GM20431 (cell line): Measurements from ENCODE around the gene TNFSF15.

Experiments
- in situ Hi-C: fragments of 300-500 bp; cut with MseI, MboI; formaldehyde crosslinking; loops from one replicate; pipeline ENCODE4 v1.15.0; 2020; ENCODE audit warnings: low sequenced_read_pairs; ENCODE audit not compliant: unreplicated experiment

TNFSF15 gene

GRCh38 chr9:114826431-114826830, 20.6 kb upstream of the TNFSF15 start:
- in situ Hi-C loops: no loop called here

- in situ Hi-C loops: no loop called here
Observed at GRCh38 chr9:114825126-114825795, 19.4 kb upstream of the TNFSF15 start.

GRCh38 chr9:114824110-114824509, 18.3 kb upstream of the TNFSF15 start:
- in situ Hi-C loops: no loop called here

DNA sequence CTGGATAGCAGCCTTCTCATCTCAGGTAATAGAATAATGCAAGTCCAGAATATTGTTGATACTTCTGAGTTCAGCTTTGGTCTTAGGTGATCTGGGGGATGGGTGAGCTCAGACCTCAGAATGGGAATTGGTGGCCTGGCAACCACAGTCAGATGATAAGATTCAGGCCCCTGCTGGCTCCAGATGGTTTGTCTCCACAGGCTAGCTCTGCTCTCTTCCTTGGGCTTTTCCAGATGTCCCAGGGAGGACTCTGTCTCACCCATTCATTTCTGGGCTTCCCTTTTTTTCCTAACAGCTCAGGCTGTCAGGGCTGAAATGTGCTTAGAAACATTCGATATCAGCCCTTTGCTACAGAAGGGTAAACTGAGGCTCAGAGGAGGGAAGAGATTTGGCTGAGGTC, 17.6 kb upstream of the TNFSF15 start:
- in situ Hi-C loops: no loop called here

- in situ Hi-C loops: no loop called here
Observed at GRCh38 chr9:114822708-114823107, 16.9 kb upstream of the TNFSF15 start.

GRCh38 chr9:114820776-114821501, 15.1 kb upstream of the TNFSF15 start:
- in situ Hi-C loops: no loop called here

GRCh38 chr9:114818178-114818577, 12.3 kb upstream of the TNFSF15 start:
- in situ Hi-C loops: no loop called here

- in situ Hi-C loops: no loop called here
Observed at GRCh38 chr9:114813717-114814418, 8.0 kb upstream of the TNFSF15 start.

GRCh38 chr9:114811966-114812636, 6.3 kb upstream of the TNFSF15 start:
- in situ Hi-C loops: no loop called here

DNA sequence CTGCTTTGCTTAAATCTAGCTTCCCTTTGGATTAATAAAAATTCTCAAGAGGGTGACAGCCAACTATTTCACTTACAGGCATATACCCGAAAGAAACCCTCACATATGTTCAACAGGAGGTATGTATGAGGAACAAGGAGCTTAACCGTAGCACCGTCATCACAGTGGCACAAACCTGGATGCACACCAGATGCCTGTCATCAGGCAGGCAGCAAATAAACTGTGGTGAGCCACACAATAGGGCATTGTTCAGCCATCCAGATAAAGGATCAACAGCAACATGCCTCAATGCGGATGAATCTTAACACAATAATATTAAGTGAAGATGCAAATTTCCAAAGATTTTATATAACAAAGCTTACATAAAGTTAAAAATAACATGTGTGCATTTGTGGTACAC, 5.5 kb upstream of the TNFSF15 start:
- in situ Hi-C loops: no loop called here

DNA sequence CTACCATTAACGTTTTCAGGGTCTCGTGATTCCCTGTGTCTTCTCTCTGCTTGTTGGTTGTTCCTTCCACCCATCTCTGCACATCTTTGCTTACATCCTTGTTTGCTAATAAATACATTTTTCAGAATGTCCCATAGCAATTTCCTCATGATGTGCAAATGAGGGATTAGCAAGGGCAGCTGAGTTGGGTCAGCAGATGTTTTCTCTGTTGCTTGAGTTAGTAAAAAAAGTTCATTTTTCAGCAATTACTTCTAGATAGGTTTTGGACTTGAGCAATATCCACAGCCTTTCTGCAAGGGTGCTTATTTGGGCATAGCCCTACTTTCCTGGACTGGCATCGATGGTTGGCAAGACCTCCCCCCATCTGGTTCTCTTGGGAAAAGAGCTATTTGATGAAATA, 4.8 kb upstream of the TNFSF15 start:
- in situ Hi-C loops: no loop called here

- in situ Hi-C loops: no loop called here
Observed at GRCh38 chr9:114806526-114806900, 674 bp upstream of the TNFSF15 start.

- in situ Hi-C loops: no loop called here
Observed at GRCh38 chr9:114804505-114804904, 1.3 kb downstream of the TNFSF15 start.

- in situ Hi-C loops: no loop called here
Observed at GRCh38 chr9:114803479-114804265, 2.2 kb downstream of the TNFSF15 start.

DNA sequence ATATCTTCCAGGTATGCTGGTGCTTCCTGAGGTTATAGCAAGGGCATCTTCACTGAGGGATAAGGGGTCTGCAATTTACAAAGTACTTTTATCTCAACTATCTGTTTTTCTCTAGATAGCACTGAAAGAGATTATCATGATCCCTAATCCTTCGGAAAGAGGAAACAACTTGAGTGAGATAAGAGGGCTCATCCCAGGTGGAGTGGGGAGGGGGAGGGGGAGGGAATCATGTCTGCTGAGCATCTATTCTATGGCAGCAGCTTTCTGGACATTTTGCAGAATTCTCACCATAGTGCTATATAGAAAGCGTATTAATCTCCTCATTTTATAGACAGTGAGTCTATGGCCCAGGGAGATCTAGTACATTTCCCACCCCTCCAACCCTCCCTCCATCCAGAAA, 5.9 kb downstream of the TNFSF15 start:
- in situ Hi-C loops: no loop called here

DNA sequence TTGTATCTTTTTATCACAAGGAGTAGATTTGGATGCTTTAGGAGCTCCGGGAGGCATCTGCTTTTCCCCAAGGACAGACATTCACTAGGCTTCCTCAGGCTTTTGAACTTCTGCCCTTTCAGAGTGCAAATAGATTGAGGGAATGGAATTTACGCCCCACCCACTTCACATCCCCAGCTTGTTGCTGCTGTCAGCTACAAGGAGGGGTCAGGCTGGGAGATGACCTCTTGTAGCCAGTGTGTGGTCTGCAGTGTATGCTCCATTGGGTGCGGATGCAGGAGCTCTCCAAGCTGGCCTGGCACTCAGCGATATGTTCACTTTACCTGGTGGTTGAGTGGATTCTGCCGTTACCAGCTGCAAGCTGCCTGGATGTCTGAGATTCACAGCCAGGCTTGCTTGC, 6.4 kb downstream of the TNFSF15 start:
- in situ Hi-C loops: no loop called here

DNA sequence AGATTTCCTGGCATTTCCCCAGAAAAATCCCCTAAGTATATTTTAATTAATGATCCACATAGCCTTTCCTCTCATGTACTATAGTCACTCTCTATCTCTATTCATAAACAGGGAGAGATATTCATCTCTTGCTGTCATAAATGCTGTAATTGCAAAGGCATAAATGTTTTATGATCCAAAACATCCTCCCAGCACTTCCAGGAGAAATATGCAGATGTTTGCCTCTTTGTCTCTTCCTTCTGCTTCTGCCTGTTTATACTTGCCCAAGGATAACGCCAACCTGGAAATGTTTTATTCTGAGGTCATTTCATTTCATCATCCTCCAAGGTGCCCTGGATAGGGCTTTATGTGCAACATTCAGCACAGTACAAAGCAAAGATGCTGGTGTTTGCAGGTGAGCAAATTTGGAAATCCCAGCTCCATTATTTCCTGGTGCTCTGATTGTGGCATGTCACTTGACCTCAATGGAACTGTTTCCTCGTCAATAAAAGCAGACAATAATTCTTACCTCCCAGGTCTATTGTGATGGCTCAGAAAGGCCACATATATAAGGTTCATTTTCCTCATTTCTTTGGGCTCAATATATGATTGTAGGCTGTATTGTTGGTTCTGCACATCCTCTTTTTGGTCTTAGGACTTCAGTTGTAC, 6.9 kb downstream of the TNFSF15 start:
- in situ Hi-C loops: no loop called here

DNA sequence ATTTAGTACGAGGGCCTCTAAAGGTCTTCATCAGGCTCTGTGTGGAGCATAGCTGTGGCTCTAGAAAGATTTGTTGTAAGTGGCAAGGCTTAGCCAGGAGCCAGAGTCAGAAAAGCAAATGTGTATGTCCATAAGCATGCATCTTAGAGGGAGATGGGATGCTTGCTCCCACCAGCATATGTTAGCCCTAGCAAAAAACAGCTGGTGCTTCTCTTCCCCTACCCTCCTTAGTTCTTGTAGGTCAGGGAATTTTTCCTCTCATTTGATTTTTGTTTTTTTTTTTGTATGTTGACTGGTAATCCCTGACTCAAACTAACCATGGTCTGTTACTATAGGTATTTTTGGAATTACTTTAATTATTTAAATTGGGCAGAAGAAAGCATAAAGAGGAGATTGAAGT, 7.7 kb downstream of the TNFSF15 start:
- in situ Hi-C loops: no loop called here

DNA sequence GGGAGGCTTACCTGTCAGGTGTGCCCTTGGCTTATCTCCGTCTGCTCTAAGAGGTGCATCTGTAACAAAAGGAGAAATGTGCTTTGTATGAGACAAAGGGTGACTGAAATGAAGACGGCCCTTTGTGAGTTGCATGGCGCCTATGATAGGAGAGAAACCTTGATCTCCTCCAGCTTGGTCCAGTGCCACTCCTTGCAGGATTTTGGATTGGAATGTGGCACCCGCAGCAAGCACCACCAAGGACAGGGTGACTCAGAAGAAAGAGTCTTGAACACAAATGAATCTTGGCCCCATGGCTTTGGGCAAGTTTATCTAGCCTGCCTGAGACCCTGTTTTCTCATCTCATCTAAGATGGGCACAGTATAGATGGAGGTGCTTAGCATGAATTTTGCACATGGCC, 13.4 kb downstream of the TNFSF15 start:
- in situ Hi-C loops: no loop called here

- in situ Hi-C loops: no loop called here
Observed at GRCh38 chr9:114791736-114792135, 14.1 kb downstream of the TNFSF15 start.
